WTC11 (cell line): ENCODE results near the gene NAPB. TPM values are rescaled to one million over a fixed set of nuclear protein-coding genes. Genes with fewer than 3 reads are reported as not detected.

Experiments used
- ATAC-seq: fragments of 200-7000 bp; cut with Tn5 transposase; 2 replicates; pipeline ENCODE4 v1.10.0; 2021; ENCODE audit warnings: mild to moderate bottlenecking, moderate library complexity
- CTCF ChIA-PET: fragments of 300-600 bp; sonication (Branson Sonifier 250); formaldehyde crosslinking; loops from one replicate; lab custom pipeline; 2021; ENCODE audit warnings: antibody characterized with exemption; lab: Charles Lee
- POLR2A ChIA-PET: fragments of 350-600 bp; sonication (Branson Sonifier 250); formaldehyde crosslinking; loops from one replicate; lab custom pipeline; 2021; ENCODE audit warnings: antibody characterized with exemption; lab: Charles Lee
- DNase-seq: peaks from one replicate; pipeline ENCODE4 v3.0.0; 2021; ENCODE audit warnings: low spot score
- H3K27ac Mint-ChIP-seq: 2 replicates; pipeline ENCODE4 v1.8.0; 2021; ENCODE audit warnings: mixed read lengths
- H3K27me3 Mint-ChIP-seq: 2 replicates; pipeline ENCODE4 v1.8.0; 2021; ENCODE audit warnings: low read depth, mild to moderate bottlenecking, moderate library complexity, mixed read lengths
- H3K36me3 Mint-ChIP-seq: 2 replicates; pipeline ENCODE4 v1.8.0; 2021; ENCODE audit warnings: mixed read lengths
- H3K4me1 Mint-ChIP-seq: 2 replicates; pipeline ENCODE4 v1.8.0; 2022; ENCODE audit warnings: mixed read lengths
- H3K4me3 Mint-ChIP-seq: 2 replicates; pipeline ENCODE4 v1.8.0; 2021; ENCODE audit warnings: mild to moderate bottlenecking, moderate library complexity, mixed read lengths
- H3K9me3 Mint-ChIP-seq: 2 replicates; pipeline ENCODE4 v1.8.0; 2021; ENCODE audit warnings: mixed read lengths
- ATF1 ChIP-seq: sonication (generic); formaldehyde crosslinking; IDR thresholded peaks from 2 replicates; pipeline ENCODE4 v1.8.1; 2023; ENCODE audit warnings: mild to moderate bottlenecking, moderate library complexity, missing genetic modification reagents
- CREB1 ChIP-seq: sonication (generic); formaldehyde crosslinking; IDR thresholded peaks from 2 replicates; pipeline ENCODE4 v1.8.0; 2023; ENCODE audit warnings: mild to moderate bottlenecking, missing genetic modification reagents
- ESRRA ChIP-seq: sonication (generic); formaldehyde crosslinking; IDR thresholded peaks from 2 replicates; pipeline ENCODE4 v1.8.1; 2022; ENCODE audit warnings: mild to moderate bottlenecking, missing genetic modification reagents, borderline replicate concordance
- FOXP1 ChIP-seq: sonication (generic); formaldehyde crosslinking; IDR thresholded peaks from 2 replicates; pipeline ENCODE4 v1.8.0; 2022; ENCODE audit warnings: missing genetic modification reagents, mild to moderate bottlenecking, moderate library complexity, borderline replicate concordance
- GRHL2 ChIP-seq: fragments of 250-450 bp; sonication (Bioruptor Pico); IDR thresholded peaks from 2 replicates; pipeline ENCODE4 v1.8.0; 2022; ENCODE audit warnings: mild to moderate bottlenecking, moderate library complexity; ENCODE audit not compliant: insufficient replicate concordance, severe bottlenecking
- JAZF1 ChIP-seq: fragments of 250-450 bp; sonication (Bioruptor Pico); IDR thresholded peaks from 2 replicates; pipeline ENCODE4 v1.9.0; 2021; ENCODE audit warnings: moderate library complexity, mild to moderate bottlenecking, inconsistent platforms
- NFYB ChIP-seq: sonication (generic); formaldehyde crosslinking; conservative IDR thresholded peaks from 2 replicates; pipeline ENCODE4 v1.8.0; 2022; ENCODE audit warnings: low read depth, missing genetic modification reagents
- NR1H2 ChIP-seq: sonication (generic); formaldehyde crosslinking; IDR thresholded peaks from 2 replicates; pipeline ENCODE4 v1.9.0; 2021; ENCODE audit warnings: mild to moderate bottlenecking, moderate library complexity, missing genetic modification reagents
- NR3C1 ChIP-seq: sonication (generic); formaldehyde crosslinking; conservative IDR thresholded peaks from 2 replicates; pipeline ENCODE4 v1.8.1; 2023; ENCODE audit warnings: low read depth, mild to moderate bottlenecking, missing genetic modification reagents
- RORB ChIP-seq: fragments of 250-450 bp; sonication (Bioruptor Pico); IDR thresholded peaks from 2 replicates; pipeline ENCODE4 v1.9.0; 2021; ENCODE audit warnings: mild to moderate bottlenecking
- ZNF219 ChIP-seq: sonication (generic); formaldehyde crosslinking; IDR thresholded peaks from 2 replicates; pipeline ENCODE4 v1.8.0; 2023; ENCODE audit warnings: missing genetic modification reagents, mild to moderate bottlenecking, borderline replicate concordance
- ZNF416 ChIP-seq: fragments of 250-450 bp; sonication (Bioruptor Pico); IDR thresholded peaks from 2 replicates; pipeline ENCODE4 v1.9.0; 2021; ENCODE audit warnings: mild to moderate bottlenecking, inconsistent platforms
- total RNA-seq: library from RNA; stranded (reverse); gene quantifications from 3 replicates; pipeline ENCODE4 v1.2.3, GENCODE V29; 2021
- TF ChIP-seq, protein P1 (sequence below): sonication (generic); formaldehyde crosslinking; IDR thresholded peaks from 2 replicates; pipeline ENCODE4 v1.8.0; 2022; ENCODE audit warnings: missing genetic modification reagents
- TF ChIP-seq, protein P2 (sequence below): fragments of 250-450 bp; sonication (Bioruptor Pico); conservative IDR thresholded peaks from 2 replicates; pipeline ENCODE4 v1.9.0; 2021; ENCODE audit warnings: mild to moderate bottlenecking
- TF ChIP-seq, protein P3 (sequence below): sonication (generic); formaldehyde crosslinking; IDR thresholded peaks from 2 replicates; pipeline ENCODE4 v1.8.1; 2023; ENCODE audit warnings: mild to moderate bottlenecking, missing genetic modification reagents
- TF ChIP-seq, protein P4 (sequence below): fragments of 250-450 bp; sonication (Bioruptor Pico); IDR thresholded peaks from 2 replicates; pipeline ENCODE4 v2.1.2; 2022; ENCODE audit warnings: mild to moderate bottlenecking, moderate library complexity
- TF ChIP-seq, protein P5 (sequence below): sonication (generic); formaldehyde crosslinking; IDR thresholded peaks from 2 replicates; pipeline ENCODE4 v1.8.1; 2022; ENCODE audit warnings: mild to moderate bottlenecking, moderate library complexity, missing genetic modification reagents
- TF ChIP-seq, protein P6 (sequence below): sonication (generic); formaldehyde crosslinking; IDR thresholded peaks from 2 replicates; pipeline ENCODE4 v1.8.1; 2022; ENCODE audit warnings: missing genetic modification reagents, borderline replicate concordance
- TF ChIP-seq, protein P7 (sequence below): sonication (generic); formaldehyde crosslinking; IDR thresholded peaks from 2 replicates; pipeline ENCODE4 v1.8.0; 2022; ENCODE audit warnings: mild to moderate bottlenecking, missing genetic modification reagents
- TF ChIP-seq, protein P8 (sequence below): sonication (generic); formaldehyde crosslinking; IDR thresholded peaks from 2 replicates; pipeline ENCODE4 v1.8.1; 2023; ENCODE audit warnings: mild to moderate bottlenecking, missing genetic modification reagents, moderate library complexity

Gene NAPB
- total RNA-seq, 1 experiment from 2014 or later, result 12.9 TPM

DNA sequence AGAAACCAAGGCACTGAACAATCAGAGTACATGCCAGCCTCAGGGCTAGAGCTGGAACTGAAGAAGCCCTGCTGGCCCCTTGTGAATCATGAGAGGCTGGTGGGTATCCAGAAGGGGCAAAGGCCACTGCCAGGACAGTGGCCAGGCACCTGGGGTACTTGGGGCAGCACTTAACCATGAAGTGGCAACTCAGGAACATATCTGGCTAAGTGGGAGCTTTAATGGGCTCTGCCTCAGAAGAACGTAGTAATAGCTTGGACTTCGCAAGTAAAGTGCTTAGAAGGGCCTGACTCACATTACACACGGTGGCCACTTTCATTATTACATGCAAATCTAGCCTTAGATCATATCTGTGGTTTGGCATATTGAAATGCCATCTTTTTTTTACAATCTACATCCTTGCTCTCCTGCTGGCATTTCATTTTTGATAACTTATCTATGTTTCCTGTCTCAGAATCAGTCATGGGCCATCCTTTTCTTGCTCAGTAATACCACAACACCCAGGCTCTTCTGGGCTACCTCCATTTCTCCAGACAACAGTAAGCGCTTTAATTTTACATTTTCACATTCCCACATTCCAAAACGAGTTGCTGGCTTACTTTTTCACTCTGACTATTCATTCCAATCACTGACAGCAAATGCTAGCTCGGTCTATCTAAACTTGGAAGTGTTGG lies 21.6 kb downstream of the NAPB start (continued):
- TF ChIP-seq, protein P1, sequence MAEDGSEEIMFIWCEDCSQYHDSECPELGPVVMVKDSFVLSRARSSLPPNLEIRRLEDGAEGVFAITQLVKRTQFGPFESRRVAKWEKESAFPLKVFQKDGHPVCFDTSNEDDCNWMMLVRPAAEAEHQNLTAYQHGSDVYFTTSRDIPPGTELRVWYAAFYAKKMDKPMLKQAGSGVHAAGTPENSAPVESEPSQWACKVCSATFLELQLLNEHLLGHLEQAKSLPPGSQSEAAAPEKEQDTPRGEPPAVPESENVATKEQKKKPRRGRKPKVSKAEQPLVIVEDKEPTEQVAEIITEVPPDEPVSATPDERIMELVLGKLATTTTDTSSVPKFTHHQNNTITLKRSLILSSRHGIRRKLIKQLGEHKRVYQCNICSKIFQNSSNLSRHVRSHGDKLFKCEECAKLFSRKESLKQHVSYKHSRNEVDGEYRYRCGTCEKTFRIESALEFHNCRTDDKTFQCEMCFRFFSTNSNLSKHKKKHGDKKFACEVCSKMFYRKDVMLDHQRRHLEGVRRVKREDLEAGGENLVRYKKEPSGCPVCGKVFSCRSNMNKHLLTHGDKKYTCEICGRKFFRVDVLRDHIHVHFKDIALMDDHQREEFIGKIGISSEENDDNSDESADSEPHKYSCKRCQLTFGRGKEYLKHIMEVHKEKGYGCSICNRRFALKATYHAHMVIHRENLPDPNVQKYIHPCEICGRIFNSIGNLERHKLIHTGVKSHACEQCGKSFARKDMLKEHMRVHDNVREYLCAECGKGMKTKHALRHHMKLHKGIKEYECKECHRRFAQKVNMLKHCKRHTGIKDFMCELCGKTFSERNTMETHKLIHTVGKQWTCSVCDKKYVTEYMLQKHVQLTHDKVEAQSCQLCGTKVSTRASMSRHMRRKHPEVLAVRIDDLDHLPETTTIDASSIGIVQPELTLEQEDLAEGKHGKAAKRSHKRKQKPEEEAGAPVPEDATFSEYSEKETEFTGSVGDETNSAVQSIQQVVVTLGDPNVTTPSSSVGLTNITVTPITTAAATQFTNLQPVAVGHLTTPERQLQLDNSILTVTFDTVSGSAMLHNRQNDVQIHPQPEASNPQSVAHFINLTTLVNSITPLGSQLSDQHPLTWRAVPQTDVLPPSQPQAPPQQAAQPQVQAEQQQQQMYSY (CRISPR knock-in tag), result no peak
- TF ChIP-seq, protein P2, sequence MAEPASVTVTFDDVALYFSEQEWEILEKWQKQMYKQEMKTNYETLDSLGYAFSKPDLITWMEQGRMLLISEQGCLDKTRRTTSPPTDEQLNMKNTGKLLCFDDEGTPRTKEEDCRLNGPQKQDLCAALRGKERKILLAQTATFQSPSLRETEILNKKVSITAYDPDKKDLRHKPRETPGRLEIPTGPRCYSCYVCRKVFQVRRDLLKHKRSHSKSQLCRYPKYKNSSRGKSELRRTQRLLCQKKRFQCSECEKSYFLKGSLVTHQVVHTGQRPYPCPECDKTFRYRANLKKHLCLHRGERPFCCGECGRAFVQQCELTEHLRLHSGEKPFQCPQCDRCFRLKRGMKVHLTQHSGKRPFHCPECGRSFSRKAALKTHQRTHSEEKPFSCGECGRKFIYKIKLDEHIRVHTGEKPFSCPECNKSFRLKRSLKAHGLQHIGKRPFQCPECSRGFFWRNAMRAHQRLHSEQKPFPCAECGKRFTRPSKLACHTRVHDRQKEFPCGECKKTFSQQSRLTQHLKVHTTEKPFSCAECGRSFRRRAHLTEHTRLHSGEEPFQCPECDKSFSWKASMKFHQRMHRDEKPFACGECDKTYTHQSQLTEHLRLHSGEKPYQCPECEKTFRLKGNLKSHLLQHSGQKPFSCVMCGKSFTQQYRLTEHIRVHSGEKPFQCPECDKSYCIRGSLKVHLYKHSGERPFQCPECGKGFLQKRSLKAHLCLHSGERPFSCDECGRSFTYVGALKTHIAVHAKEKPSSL (CRISPR knock-in tag), result no peak
- no peak for TF ChIP-seq CREB1 (CRISPR knock-in tag)
- TF ChIP-seq, protein P3, sequence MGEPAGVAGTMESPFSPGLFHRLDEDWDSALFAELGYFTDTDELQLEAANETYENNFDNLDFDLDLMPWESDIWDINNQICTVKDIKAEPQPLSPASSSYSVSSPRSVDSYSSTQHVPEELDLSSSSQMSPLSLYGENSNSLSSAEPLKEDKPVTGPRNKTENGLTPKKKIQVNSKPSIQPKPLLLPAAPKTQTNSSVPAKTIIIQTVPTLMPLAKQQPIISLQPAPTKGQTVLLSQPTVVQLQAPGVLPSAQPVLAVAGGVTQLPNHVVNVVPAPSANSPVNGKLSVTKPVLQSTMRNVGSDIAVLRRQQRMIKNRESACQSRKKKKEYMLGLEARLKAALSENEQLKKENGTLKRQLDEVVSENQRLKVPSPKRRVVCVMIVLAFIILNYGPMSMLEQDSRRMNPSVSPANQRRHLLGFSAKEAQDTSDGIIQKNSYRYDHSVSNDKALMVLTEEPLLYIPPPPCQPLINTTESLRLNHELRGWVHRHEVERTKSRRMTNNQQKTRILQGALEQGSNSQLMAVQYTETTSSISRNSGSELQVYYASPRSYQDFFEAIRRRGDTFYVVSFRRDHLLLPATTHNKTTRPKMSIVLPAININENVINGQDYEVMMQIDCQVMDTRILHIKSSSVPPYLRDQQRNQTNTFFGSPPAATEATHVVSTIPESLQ (CRISPR knock-in tag), result no peak
- TF ChIP-seq, protein P4, sequence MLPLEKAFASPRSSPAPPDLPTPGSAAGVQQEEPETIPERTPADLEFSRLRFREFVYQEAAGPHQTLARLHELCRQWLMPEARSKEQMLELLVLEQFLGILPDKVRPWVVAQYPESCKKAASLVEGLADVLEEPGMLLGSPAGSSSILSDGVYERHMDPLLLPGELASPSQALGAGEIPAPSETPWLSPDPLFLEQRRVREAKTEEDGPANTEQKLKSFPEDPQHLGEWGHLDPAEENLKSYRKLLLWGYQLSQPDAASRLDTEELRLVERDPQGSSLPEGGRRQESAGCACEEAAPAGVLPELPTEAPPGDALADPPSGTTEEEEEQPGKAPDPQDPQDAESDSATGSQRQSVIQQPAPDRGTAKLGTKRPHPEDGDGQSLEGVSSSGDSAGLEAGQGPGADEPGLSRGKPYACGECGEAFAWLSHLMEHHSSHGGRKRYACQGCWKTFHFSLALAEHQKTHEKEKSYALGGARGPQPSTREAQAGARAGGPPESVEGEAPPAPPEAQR (CRISPR knock-in tag), result no peak
- TF ChIP-seq NR3C1 (CRISPR knock-in tag), result no peak
- TF ChIP-seq FOXP1 (CRISPR knock-in tag), result no peak
- no peak for TF ChIP-seq ESRRA (CRISPR knock-in tag)
- TF ChIP-seq JAZF1 (CRISPR knock-in tag), result no peak

DNA sequence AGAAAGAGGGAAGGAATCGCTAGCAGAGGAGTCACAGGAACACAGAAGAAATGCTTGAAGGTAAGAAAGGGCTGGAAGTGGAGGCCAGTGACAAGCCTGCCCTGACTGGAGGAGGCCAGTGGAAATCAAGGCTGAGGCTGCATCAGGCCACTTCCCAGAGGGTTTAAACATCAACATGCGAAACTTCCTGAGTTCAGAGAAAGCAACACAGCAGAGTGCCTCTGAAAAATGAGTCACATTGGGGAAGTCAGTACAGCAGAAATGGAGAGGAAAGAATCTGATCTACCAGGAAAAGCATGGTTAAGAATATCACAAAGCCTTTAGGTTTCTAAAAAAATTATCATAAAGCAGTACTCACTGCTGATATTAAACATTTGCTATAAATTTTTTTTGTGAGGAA lies 23.3 kb downstream of the NAPB start:
- Mint-ChIP-seq H3K27me3 (no peaks in the 10 kb centered on the region), H3K4me1 (peaks cover 25% of the 10 kb centered on the region), H3K36me3 (peaks cover 36% of the 10 kb centered on the region), H3K27ac (peak overlapping the region; percentile 9), H3K4me3 (no peak overlapping the region), H3K9me3 (no peaks in the 10 kb centered on the region)
- ChIA-PET CTCF (no interaction called here), POLR2A (interaction anchor here (1.0 kb wide), 1 partner anchor 23 kb away, joined by 3 read pairs; the partner anchor contains the start of gene NAPB)
- ATAC-seq (no peak), DNase-seq (no peak)
- TF ChIP-seq ATF1 (CRISPR knock-in tag), result no peak
- TF ChIP-seq CREB1 (CRISPR knock-in tag), result no peak
- no peak for TF ChIP-seq NFYB (CRISPR knock-in tag)
- TF ChIP-seq NR3C1 (CRISPR knock-in tag), result no peak
- TF ChIP-seq, protein P5, sequence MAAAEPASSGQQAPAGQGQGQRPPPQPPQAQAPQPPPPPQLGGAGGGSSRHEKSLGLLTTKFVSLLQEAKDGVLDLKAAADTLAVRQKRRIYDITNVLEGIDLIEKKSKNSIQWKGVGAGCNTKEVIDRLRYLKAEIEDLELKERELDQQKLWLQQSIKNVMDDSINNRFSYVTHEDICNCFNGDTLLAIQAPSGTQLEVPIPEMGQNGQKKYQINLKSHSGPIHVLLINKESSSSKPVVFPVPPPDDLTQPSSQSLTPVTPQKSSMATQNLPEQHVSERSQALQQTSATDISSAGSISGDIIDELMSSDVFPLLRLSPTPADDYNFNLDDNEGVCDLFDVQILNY (CRISPR knock-in tag), result no peak
- no peak for TF ChIP-seq NR1H2 (CRISPR knock-in tag)
- no peak for TF ChIP-seq ZNF219 (CRISPR knock-in tag)
- TF ChIP-seq, protein P6, sequence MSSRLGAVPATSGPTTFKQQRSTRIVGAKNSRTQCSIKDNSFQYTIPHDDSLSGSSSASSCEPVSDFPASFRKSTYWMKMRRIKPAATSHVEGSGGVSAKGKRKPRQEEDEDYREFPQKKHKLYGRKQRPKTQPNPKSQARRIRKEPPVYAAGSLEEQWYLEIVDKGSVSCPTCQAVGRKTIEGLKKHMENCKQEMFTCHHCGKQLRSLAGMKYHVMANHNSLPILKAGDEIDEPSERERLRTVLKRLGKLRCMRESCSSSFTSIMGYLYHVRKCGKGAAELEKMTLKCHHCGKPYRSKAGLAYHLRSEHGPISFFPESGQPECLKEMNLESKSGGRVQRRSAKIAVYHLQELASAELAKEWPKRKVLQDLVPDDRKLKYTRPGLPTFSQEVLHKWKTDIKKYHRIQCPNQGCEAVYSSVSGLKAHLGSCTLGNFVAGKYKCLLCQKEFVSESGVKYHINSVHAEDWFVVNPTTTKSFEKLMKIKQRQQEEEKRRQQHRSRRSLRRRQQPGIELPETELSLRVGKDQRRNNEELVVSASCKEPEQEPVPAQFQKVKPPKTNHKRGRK (CRISPR knock-in tag), result no peak
- TF ChIP-seq, protein P7, sequence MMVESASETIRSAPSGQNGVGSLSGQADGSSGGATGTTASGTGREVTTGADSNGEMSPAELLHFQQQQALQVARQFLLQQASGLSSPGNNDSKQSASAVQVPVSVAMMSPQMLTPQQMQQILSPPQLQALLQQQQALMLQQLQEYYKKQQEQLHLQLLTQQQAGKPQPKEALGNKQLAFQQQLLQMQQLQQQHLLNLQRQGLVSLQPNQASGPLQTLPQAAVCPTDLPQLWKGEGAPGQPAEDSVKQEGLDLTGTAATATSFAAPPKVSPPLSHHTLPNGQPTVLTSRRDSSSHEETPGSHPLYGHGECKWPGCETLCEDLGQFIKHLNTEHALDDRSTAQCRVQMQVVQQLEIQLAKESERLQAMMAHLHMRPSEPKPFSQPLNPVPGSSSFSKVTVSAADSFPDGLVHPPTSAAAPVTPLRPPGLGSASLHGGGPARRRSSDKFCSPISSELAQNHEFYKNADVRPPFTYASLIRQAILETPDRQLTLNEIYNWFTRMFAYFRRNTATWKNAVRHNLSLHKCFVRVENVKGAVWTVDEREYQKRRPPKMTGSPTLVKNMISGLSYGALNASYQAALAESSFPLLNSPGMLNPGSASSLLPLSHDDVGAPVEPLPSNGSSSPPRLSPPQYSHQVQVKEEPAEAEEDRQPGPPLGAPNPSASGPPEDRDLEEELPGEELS (CRISPR knock-in tag), result no peak
- TF ChIP-seq GRHL2 (CRISPR knock-in tag), result no peak
- no peak for TF ChIP-seq RORB (CRISPR knock-in tag)
- TF ChIP-seq ZNF416 (CRISPR knock-in tag), result no peak
- TF ChIP-seq, protein P8, sequence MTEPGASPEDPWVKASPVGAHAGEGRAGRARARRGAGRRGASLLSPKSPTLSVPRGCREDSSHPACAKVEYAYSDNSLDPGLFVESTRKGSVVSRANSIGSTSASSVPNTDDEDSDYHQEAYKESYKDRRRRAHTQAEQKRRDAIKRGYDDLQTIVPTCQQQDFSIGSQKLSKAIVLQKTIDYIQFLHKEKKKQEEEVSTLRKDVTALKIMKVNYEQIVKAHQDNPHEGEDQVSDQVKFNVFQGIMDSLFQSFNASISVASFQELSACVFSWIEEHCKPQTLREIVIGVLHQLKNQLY, result no peak
